GM23338 (cell line): Measurements from ENCODE around the gene LPP. TPM values are rescaled to one million over a fixed set of nuclear protein-coding genes. Genes with fewer than 3 reads are reported as not detected.

Experiments
- ATAC-seq: fragments of 200-7000 bp; cut with Tn5 transposase; 3 replicates; pipeline ENCODE4 v1.9.1; 2020
- DNase-seq: peaks from one replicate; pipeline ENCODE4 v3.0.0-alpha.2; 2015; ENCODE audit warnings: low spot score
- H2AFZ ChIP-seq: fragments of 200-600 bp; sonication (generic); 2 replicates; pipeline ENCODE4 v1.8.0; 2016; ENCODE audit warnings: antibody characterized with exemption, mild to moderate bottlenecking, moderate library complexity
- H3F3A ChIP-seq: fragments of 200-600 bp; sonication (generic); replicated peaks from 2 replicates; pipeline ENCODE4 v1.8.0; 2017; ENCODE audit warnings: antibody characterized with exemption, mixed run types, low read depth
- H3K27ac ChIP-seq: fragments of 200-600 bp; sonication (generic); 2 replicates; pipeline ENCODE4 v1.6.1; 2016; ENCODE audit warnings: low read depth
- H3K27me3 ChIP-seq: fragments of 200-600 bp; sonication (generic); 2 replicates; pipeline ENCODE4 v1.8.0; 2016; ENCODE audit warnings: mild to moderate bottlenecking, mixed run types, moderate library complexity; ENCODE audit not compliant: insufficient read depth
- H3K36me3 ChIP-seq: fragments of 200-600 bp; sonication (generic); 2 replicates; pipeline ENCODE4 v1.8.0; 2016; ENCODE audit warnings: mild to moderate bottlenecking; ENCODE audit not compliant: insufficient read depth
- H3K4me1 ChIP-seq: fragments of 200-600 bp; sonication (generic); 2 replicates; pipeline ENCODE4 v1.8.0; 2016; ENCODE audit warnings: mild to moderate bottlenecking, moderate library complexity; ENCODE audit not compliant: insufficient read depth
- H3K4me2 ChIP-seq: fragments of 200-600 bp; sonication (generic); 2 replicates; pipeline ENCODE4 v1.7.1; 2017; ENCODE audit warnings: mixed run types
- H3K4me3 ChIP-seq: fragments of 200-600 bp; sonication (generic); 2 replicates; pipeline ENCODE4 v1.6.1; 2016; ENCODE audit warnings: mixed run types
- H3K79me2 ChIP-seq: fragments of 200-600 bp; sonication (generic); replicated peaks from 2 replicates; pipeline ENCODE4 v1.8.0; 2017; ENCODE audit warnings: mild to moderate bottlenecking; ENCODE audit not compliant: insufficient read depth
- H3K9me2 ChIP-seq: fragments of 200-600 bp; sonication (generic); 2 replicates; pipeline ENCODE4 v1.8.0; 2017; ENCODE audit not compliant: insufficient read depth
- H4K20me1 ChIP-seq: fragments of 200-600 bp; sonication (generic); replicated peaks from 2 replicates; pipeline ENCODE4 v1.8.0; 2017; ENCODE audit warnings: mild to moderate bottlenecking; ENCODE audit not compliant: insufficient read depth
- H3K27ac Mint-ChIP-seq: 2 replicates; pipeline ENCODE4 v1.8.0; 2020; ENCODE audit warnings: inconsistent platforms, mild to moderate bottlenecking, moderate library complexity, mixed read lengths
- H3K27me3 Mint-ChIP-seq: 3 replicates; pipeline ENCODE4 v1.8.0; 2022; ENCODE audit warnings: low read depth, mild to moderate bottlenecking, moderate library complexity, mixed read lengths, inconsistent platforms; ENCODE audit not compliant: insufficient read depth, poor library complexity
- H3K36me3 Mint-ChIP-seq: 3 replicates; pipeline ENCODE4 v1.8.0; 2021; ENCODE audit warnings: low read depth, mild to moderate bottlenecking, inconsistent platforms, moderate library complexity, mixed read lengths
- H3K4me1 Mint-ChIP-seq: 3 replicates; pipeline ENCODE4 v1.8.0; 2020; ENCODE audit warnings: mild to moderate bottlenecking, inconsistent platforms, mixed read lengths
- H3K4me3 Mint-ChIP-seq: 3 replicates; pipeline ENCODE4 v1.8.0; 2021; ENCODE audit warnings: moderate library complexity, mild to moderate bottlenecking, inconsistent platforms, mixed read lengths
- H3K9me3 Mint-ChIP-seq: 3 replicates; pipeline ENCODE4 v1.8.0; 2020; ENCODE audit warnings: moderate library complexity, mild to moderate bottlenecking, inconsistent platforms, mixed read lengths
- CREB1 ChIP-seq: fragments of 250-450 bp; sonication (Bioruptor Pico); IDR thresholded peaks from 2 replicates; pipeline ENCODE4 v1.5.0; 2020; ENCODE audit warnings: low read depth, mild to moderate bottlenecking, moderate library complexity
- EZH2phosphoT487 ChIP-seq: fragments of 200-600 bp; sonication (generic); IDR thresholded peaks from one replicate; pipeline ENCODE4 v1.8.1; 2018; ENCODE audit warnings: antibody characterized with exemption; ENCODE audit not compliant: unreplicated experiment
- JUNB ChIP-seq: IDR thresholded peaks from one replicate; pipeline ENCODE4 v1.6.1; 2016; ENCODE audit warnings: antibody characterized with exemption; ENCODE audit not compliant: unreplicated experiment
- NANOG ChIP-seq: IDR thresholded peaks from 2 replicates; pipeline ENCODE4 v1.6.1; 2016; ENCODE audit warnings: antibody characterized with exemption, borderline replicate concordance
- STAT1 ChIP-seq: IDR thresholded peaks from one replicate; pipeline ENCODE4 v1.6.1; 2016; ENCODE audit warnings: antibody characterized with exemption; ENCODE audit not compliant: unreplicated experiment
- ZNF331 ChIP-seq: fragments of 250-450 bp; sonication (Bioruptor Pico); IDR thresholded peaks from 2 replicates; pipeline ENCODE4 v1.5.0; 2020; ENCODE audit warnings: low read depth, mild to moderate bottlenecking, moderate library complexity
- polyA plus RNA-seq: library from polyadenylated mRNA; unstranded; fragments of >200 nt; fragmentation: Nextera tagmentation; extraction: Ambion mirVana; gene quantifications from 2 replicates; pipeline ENCODE4 v1.2.1, GENCODE V29; 2016
- total RNA-seq: library from RNA; depleted of rRNA; stranded (reverse); fragments of >200 nt; shearing (Covaris generic); gene quantifications from 2 replicates; pipeline ENCODE4 v1.2.3, GENCODE V29; 2014
- TF ChIP-seq, protein P1 (sequence below): fragments of 250-450 bp; sonication (Bioruptor Pico); IDR thresholded peaks from 2 replicates; pipeline ENCODE4 v1.5.0; 2020; ENCODE audit warnings: mild to moderate bottlenecking, moderate library complexity
- TF ChIP-seq, protein P2 (sequence below): IDR thresholded peaks from one replicate; pipeline ENCODE4 v1.6.1; 2018; ENCODE audit warnings: antibody characterized with exemption; ENCODE audit not compliant: unreplicated experiment
- TF ChIP-seq, protein P3 (sequence below): IDR thresholded peaks from 2 replicates; pipeline ENCODE4 v1.6.1; 2016; ENCODE audit warnings: antibody characterized with exemption

LPP gene
- total and polyA plus RNA-seq, 2 experiments from 2014 or later, result 23.0 to 35.2 TPM

DNA sequence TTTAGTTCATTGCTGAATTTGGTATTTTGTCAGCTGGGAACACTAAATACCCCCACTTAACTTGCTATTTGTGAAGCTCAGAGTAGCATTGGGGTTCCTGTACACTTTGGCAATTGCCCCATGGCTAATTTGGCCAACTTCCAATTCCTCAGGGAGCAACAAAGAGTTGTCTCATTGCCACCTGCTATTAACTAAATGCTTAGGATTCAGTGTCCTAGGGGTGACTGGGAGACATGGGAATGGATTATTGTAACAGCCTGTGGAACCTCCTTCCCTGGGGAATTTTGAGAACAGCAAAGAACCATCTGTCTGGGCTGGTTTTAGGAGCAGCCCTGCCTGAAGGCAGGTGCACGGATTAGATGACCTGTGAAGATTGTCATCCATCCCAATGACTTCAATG, 580.4 kb downstream of the LPP start (continued):
- TF ChIP-seq, protein P1, sequence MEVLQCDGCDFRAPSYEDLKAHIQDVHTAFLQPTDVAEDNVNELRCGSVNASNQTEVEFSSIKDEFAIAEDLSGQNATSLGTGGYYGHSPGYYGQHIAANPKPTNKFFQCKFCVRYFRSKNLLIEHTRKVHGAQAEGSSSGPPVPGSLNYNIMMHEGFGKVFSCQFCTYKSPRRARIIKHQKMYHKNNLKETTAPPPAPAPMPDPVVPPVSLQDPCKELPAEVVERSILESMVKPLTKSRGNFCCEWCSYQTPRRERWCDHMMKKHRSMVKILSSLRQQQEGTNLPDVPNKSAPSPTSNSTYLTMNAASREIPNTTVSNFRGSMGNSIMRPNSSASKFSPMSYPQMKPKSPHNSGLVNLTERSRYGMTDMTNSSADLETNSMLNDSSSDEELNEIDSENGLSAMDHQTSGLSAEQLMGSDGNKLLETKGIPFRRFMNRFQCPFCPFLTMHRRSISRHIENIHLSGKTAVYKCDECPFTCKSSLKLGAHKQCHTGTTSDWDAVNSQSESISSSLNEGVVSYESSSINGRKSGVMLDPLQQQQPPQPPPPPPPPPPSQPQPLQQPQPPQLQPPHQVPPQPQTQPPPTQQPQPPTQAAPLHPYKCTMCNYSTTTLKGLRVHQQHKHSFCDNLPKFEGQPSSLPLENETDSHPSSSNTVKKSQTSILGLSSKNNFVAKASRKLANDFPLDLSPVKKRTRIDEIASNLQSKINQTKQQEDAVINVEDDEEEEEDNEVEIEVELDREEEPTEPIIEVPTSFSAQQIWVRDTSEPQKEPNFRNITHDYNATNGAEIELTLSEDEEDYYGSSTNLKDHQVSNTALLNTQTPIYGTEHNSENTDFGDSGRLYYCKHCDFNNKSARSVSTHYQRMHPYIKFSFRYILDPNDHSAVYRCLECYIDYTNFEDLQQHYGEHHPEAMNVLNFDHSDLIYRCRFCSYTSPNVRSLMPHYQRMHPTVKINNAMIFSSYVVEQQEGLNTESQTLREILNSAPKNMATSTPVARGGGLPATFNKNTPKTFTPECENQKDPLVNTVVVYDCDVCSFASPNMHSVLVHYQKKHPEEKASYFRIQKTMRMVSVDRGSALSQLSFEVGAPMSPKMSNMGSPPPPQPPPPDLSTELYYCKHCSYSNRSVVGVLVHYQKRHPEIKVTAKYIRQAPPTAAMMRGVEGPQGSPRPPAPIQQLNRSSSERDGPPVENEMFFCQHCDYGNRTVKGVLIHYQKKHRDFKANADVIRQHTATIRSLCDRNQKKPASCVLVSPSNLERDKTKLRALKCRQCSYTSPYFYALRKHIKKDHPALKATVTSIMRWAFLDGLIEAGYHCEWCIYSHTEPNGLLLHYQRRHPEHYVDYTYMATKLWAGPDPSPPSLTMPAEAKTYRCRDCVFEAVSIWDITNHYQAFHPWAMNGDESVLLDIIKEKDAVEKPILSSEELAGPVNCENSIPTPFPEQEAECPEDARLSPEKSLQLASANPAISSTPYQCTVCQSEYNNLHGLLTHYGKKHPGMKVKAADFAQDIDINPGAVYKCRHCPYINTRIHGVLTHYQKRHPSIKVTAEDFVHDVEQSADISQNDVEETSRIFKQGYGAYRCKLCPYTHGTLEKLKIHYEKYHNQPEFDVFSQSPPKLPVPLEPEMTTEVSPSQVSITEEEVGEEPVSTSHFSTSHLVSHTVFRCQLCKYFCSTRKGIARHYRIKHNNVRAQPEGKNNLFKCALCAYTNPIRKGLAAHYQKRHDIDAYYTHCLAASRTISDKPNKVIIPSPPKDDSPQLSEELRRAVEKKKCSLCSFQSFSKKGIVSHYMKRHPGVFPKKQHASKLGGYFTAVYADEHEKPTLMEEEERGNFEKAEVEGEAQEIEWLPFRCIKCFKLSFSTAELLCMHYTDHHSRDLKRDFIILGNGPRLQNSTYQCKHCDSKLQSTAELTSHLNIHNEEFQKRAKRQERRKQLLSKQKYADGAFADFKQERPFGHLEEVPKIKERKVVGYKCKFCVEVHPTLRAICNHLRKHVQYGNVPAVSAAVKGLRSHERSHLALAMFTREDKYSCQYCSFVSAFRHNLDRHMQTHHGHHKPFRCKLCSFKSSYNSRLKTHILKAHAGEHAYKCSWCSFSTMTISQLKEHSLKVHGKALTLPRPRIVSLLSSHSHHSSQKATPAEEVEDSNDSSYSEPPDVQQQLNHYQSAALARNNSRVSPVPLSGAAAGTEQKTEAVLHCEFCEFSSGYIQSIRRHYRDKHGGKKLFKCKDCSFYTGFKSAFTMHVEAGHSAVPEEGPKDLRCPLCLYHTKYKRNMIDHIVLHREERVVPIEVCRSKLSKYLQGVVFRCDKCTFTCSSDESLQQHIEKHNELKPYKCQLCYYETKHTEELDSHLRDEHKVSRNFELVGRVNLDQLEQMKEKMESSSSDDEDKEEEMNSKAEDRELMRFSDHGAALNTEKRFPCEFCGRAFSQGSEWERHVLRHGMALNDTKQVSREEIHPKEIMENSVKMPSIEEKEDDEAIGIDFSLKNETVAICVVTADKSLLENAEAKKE (CRISPR knock-in tag), result no peak

DNA sequence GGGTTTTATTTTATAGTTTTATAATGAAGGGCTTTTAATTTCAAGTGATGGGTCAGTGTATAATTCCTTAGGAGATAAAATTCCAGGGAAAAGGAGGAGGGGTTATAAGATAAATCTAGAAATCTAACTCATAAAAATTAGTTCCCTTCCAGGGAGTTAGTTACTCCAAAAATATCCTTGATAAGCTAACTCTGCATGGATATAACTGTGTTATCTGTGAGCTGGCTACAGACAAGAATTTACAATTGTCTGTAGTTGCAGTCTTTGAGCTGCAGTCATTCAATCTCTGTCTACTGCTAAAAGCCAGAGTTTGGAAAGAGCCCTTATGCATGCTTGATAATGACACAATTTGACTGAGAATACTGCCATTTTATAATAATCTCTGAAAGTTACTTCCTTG, 585.6 kb downstream of the LPP start:
- H3K27me3 ChIP-seq, result no peaks in the 10 kb centered on the region
- no peaks in the 10 kb centered on the region for H3K4me1 Mint-ChIP-seq

More for the DNA sequence above, 585.6 kb downstream of the LPP start:
- no peak overlapping the region for H3K27ac Mint-ChIP-seq
- H3K27ac ChIP-seq, result no peak overlapping the region
- no peaks in the 10 kb centered on the region for H3F3A ChIP-seq
- no peaks in the 10 kb centered on the region for H3K36me3 Mint-ChIP-seq
- H3K4me2 ChIP-seq, result no peak overlapping the region
- H3K27me3 Mint-ChIP-seq, result no peaks in the 10 kb centered on the region
- no peaks in the 10 kb centered on the region for H3K9me2 ChIP-seq
- no peaks in the 10 kb centered on the region for H3K36me3 ChIP-seq
- no peaks in the 10 kb centered on the region for H3K9me3 Mint-ChIP-seq
- no peak for DNase-seq
- no peak overlapping the region for H3K4me3 ChIP-seq
- no peak overlapping the region for H3K4me3 Mint-ChIP-seq
- ATAC-seq, result no peak
- TF ChIP-seq CREB1 (CRISPR knock-in tag) (no peak), STAT1 (no peak), ZNF331 (CRISPR knock-in tag) (no peak), EZH2phosphoT487 (no peak), NANOG (no peak), JUNB (no peak)
- TF ChIP-seq, protein P2, sequence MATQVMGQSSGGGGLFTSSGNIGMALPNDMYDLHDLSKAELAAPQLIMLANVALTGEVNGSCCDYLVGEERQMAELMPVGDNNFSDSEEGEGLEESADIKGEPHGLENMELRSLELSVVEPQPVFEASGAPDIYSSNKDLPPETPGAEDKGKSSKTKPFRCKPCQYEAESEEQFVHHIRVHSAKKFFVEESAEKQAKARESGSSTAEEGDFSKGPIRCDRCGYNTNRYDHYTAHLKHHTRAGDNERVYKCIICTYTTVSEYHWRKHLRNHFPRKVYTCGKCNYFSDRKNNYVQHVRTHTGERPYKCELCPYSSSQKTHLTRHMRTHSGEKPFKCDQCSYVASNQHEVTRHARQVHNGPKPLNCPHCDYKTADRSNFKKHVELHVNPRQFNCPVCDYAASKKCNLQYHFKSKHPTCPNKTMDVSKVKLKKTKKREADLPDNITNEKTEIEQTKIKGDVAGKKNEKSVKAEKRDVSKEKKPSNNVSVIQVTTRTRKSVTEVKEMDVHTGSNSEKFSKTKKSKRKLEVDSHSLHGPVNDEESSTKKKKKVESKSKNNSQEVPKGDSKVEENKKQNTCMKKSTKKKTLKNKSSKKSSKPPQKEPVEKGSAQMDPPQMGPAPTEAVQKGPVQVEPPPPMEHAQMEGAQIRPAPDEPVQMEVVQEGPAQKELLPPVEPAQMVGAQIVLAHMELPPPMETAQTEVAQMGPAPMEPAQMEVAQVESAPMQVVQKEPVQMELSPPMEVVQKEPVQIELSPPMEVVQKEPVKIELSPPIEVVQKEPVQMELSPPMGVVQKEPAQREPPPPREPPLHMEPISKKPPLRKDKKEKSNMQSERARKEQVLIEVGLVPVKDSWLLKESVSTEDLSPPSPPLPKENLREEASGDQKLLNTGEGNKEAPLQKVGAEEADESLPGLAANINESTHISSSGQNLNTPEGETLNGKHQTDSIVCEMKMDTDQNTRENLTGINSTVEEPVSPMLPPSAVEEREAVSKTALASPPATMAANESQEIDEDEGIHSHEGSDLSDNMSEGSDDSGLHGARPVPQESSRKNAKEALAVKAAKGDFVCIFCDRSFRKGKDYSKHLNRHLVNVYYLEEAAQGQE, result no peak
- TF ChIP-seq, protein P3, sequence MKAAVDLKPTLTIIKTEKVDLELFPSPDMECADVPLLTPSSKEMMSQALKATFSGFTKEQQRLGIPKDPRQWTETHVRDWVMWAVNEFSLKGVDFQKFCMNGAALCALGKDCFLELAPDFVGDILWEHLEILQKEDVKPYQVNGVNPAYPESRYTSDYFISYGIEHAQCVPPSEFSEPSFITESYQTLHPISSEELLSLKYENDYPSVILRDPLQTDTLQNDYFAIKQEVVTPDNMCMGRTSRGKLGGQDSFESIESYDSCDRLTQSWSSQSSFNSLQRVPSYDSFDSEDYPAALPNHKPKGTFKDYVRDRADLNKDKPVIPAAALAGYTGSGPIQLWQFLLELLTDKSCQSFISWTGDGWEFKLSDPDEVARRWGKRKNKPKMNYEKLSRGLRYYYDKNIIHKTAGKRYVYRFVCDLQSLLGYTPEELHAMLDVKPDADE, result no peak
- H3K4me1 ChIP-seq, result no peaks in the 10 kb centered on the region
- H3K79me2 ChIP-seq, result no peaks in the 10 kb centered on the region
- H2AFZ ChIP-seq, result no peak overlapping the region
- no peaks in the 10 kb centered on the region for H4K20me1 ChIP-seq
